SK-N-SH (cell line): ENCODE measurements around the gene AKAP4. TPM values are rescaled to one million over a fixed set of nuclear protein-coding genes. Genes with fewer than 3 reads are reported as not detected.

ENCODE experiments used
- CTCF ChIA-PET: fragments of 300-600, 350-600 bp; formaldehyde crosslinking; extraction: SDS; loops from one replicate; lab custom pipeline; 2021; lab: Yijun Ruan, JAX
- POLR2A ChIA-PET: fragments of 350-600 bp; sonication (Branson Sonifier 250); formaldehyde crosslinking; extraction: SDS; loops from one replicate; lab custom pipeline; 2020; ENCODE audit warnings: antibody characterized with exemption, inconsistent platforms; lab: Yijun Ruan, JAX
- DNase-seq: peaks from one replicate; pipeline ENCODE4 v3.0.0; 2012
- H2AFZ ChIP-seq: fragments of 200-600 bp; sonication (generic); 2 replicates; pipeline ENCODE4 v1.8.1; 2016; ENCODE audit warnings: antibody characterized with exemption, mild to moderate bottlenecking, low read depth
- H3F3A ChIP-seq: fragments of 200-600 bp; sonication (generic); replicated peaks from 2 replicates; pipeline ENCODE3; 2016; ENCODE audit warnings: antibody characterized with exemption, mild to moderate bottlenecking; ENCODE audit not compliant: insufficient read depth
- H3K27ac ChIP-seq, 2 experiments: fragments of 200-500 bp in 1 of 2; fragments of 200-600 bp in 1 of 2; sonication (Bioruptor generic) in 1 of 2; sonication (generic), shearing (Covaris generic) in 1 of 2; 2 replicates each; pipeline versions ENCODE4 v1.5.1 to v1.6.1; 2014 to 2016; ENCODE audit warnings: low read depth in 2 of 2, inconsistent platforms in 1 of 2, low read length in 1 of 2, mild to moderate bottlenecking in 1 of 2, mixed read lengths in 1 of 2
- H3K27me3 ChIP-seq: fragments of 200-600 bp; sonication (generic), shearing (Covaris generic); 2 replicates; pipeline ENCODE4 v1.6.1; 2016; ENCODE audit warnings: mixed run types; ENCODE audit not compliant: insufficient read depth
- H3K36me3 ChIP-seq, 2 experiments: fragments of 200-500 bp in 1 of 2; fragments of 200-600 bp in 1 of 2; sonication (Bioruptor generic) in 1 of 2; sonication (generic) in 1 of 2; replicated peaks in 1 of 2; 2 replicates each; pipeline versions ENCODE3 to v1.5.1; 2014 to 2016; ENCODE audit warnings: low read length in 1 of 2, mild to moderate bottlenecking in 1 of 2; ENCODE audit not compliant: insufficient read depth in 2 of 2, control insufficient read depth in 1 of 2
- H3K4me1 ChIP-seq, 2 experiments: fragments of 200-500 bp in 1 of 2; fragments of 200-600 bp in 1 of 2; sonication (Bioruptor generic) in 1 of 2; sonication (generic), shearing (Covaris generic) in 1 of 2; 2 replicates each; pipeline versions ENCODE4 v1.5.1 to v1.6.1; 2014 to 2016; ENCODE audit warnings: low read depth in 1 of 2, low read length in 1 of 2, mixed run types in 1 of 2; ENCODE audit not compliant: insufficient read depth in 2 of 2, control insufficient read depth in 1 of 2
- H3K4me2 ChIP-seq: fragments of 200-600 bp; sonication (generic), shearing (Covaris generic); 2 replicates; pipeline ENCODE4 v1.6.1; 2017; ENCODE audit warnings: mixed run types
- H3K4me3 ChIP-seq, 2 experiments: fragments of 200-500 bp in 1 of 2; fragments of 200-600 bp in 1 of 2; sonication (Bioruptor generic) in 1 of 2; sonication (generic), shearing (Covaris generic) in 1 of 2; 2 replicates each; pipeline versions ENCODE4 v1.5.1 to v1.8.1; 2014 to 2016; ENCODE audit warnings: low read depth in 2 of 2, inconsistent platforms in 1 of 2, low read length in 1 of 2, mild to moderate bottlenecking in 1 of 2, mixed read lengths in 1 of 2, moderate library complexity in 1 of 2
- H3K79me2 ChIP-seq: fragments of 200-600 bp; sonication (generic); 2 replicates; pipeline ENCODE4 v1.8.1; 2017; ENCODE audit warnings: mild to moderate bottlenecking; ENCODE audit not compliant: insufficient read depth
- H3K9ac ChIP-seq: fragments of 200-600 bp; sonication (generic); 2 replicates; pipeline ENCODE4 v1.6.1; 2017; ENCODE audit warnings: mixed run types
- H3K9me2 ChIP-seq: fragments of 200-600 bp; sonication (generic); 2 replicates; pipeline ENCODE4 v1.6.1; 2017; ENCODE audit warnings: mixed run types
- H3K9me3 ChIP-seq: fragments of 200-600 bp; sonication (generic); 2 replicates; pipeline ENCODE4 v1.6.1; 2017; ENCODE audit warnings: mixed run types, mild to moderate bottlenecking, moderate library complexity
- H4K20me1 ChIP-seq: fragments of 200-600 bp; sonication (generic); 2 replicates; pipeline ENCODE4 v1.6.1; 2017; ENCODE audit warnings: mild to moderate bottlenecking, mixed run types; ENCODE audit not compliant: insufficient read depth
- CHD2 ChIP-seq: fragments of 150-350 bp; IDR thresholded peaks from 2 replicates; pipeline ENCODE4 v1.6.1; 2018; ENCODE audit warnings: low read length; ENCODE audit not compliant: partially characterized antibody
- EZH2phosphoT487 ChIP-seq: fragments of 200-600 bp; sonication (generic); IDR thresholded peaks from 2 replicates; pipeline ENCODE4 v1.6.1; 2017; ENCODE audit warnings: low read depth, mixed run types, mild to moderate bottlenecking, antibody characterized with exemption, moderate library complexity, borderline replicate concordance
- FOSL2 ChIP-seq: IDR thresholded peaks from 2 replicates; pipeline ENCODE4 v1.4.0; 2012; ENCODE audit warnings: low read depth, mild to moderate bottlenecking, moderate library complexity, borderline replicate concordance
- FOXM1 ChIP-seq: IDR thresholded peaks from 2 replicates; pipeline ENCODE4 v1.4.0; 2012; ENCODE audit warnings: low read depth, mild to moderate bottlenecking
- JUND ChIP-seq: IDR thresholded peaks from 2 replicates; pipeline ENCODE4 v1.4.0; 2012
- MAX ChIP-seq: IDR thresholded peaks from 2 replicates; pipeline ENCODE4 v1.4.0; 2012; ENCODE audit warnings: low read depth
- MXI1 ChIP-seq: IDR thresholded peaks from 2 replicates; pipeline ENCODE4 v1.6.1; 2012; ENCODE audit warnings: mild to moderate bottlenecking, low read depth, low read length, improper control_type of control experiment
- NFIC ChIP-seq: IDR thresholded peaks from 2 replicates; pipeline ENCODE4 v1.4.0; 2012; ENCODE audit warnings: borderline replicate concordance
- POLR2AphosphoS5 ChIP-seq: IDR thresholded peaks from 2 replicates; pipeline ENCODE4 v1.6.1; 2012; ENCODE audit warnings: low read depth, low read length
- RAD21 ChIP-seq: IDR thresholded peaks from 2 replicates; pipeline ENCODE4 v1.6.1; 2012; ENCODE audit warnings: mild to moderate bottlenecking, low read length
- RCOR1 ChIP-seq: fragments of 150-350 bp; IDR thresholded peaks from 2 replicates; pipeline ENCODE4 v1.6.1; 2017; ENCODE audit warnings: antibody characterized with exemption, low read length
- RFX5 ChIP-seq: IDR thresholded peaks from 2 replicates; pipeline ENCODE4 v1.6.1; 2012; ENCODE audit warnings: mild to moderate bottlenecking, improper control_type of control experiment, low read length
- RXRA ChIP-seq: IDR thresholded peaks from 2 replicates; pipeline ENCODE4 v1.4.0; 2012; ENCODE audit warnings: low read depth, mild to moderate bottlenecking, borderline replicate concordance
- SMC3 ChIP-seq: IDR thresholded peaks from 2 replicates; pipeline ENCODE4 v1.6.1; 2012; ENCODE audit warnings: low read depth, low read length, improper control_type of control experiment
- TAF1 ChIP-seq: IDR thresholded peaks from 2 replicates; pipeline ENCODE4 v1.6.1; 2012; ENCODE audit warnings: low read depth, mild to moderate bottlenecking, low read length, moderate library complexity, borderline replicate concordance
- TCF12 ChIP-seq: IDR thresholded peaks from 2 replicates; pipeline ENCODE4 v1.4.0; 2012
- USF1 ChIP-seq: IDR thresholded peaks from 2 replicates; pipeline ENCODE4 v1.4.0; 2012; ENCODE audit warnings: low read depth, borderline replicate concordance
- YY1 ChIP-seq: IDR thresholded peaks from 2 replicates; pipeline ENCODE4 v1.4.0; 2012; ENCODE audit warnings: low read depth, mild to moderate bottlenecking
- WGBS: methylation state at CpG from one replicate; pipeline ENCODE4 v1.1.6; 2017; ENCODE audit warnings: low lambda C conversion rate; 5-methylcytosine and 5-hydroxymethylcytosine counted together
- polyA plus RNA-seq, 3 experiments: library from polyadenylated mRNA; depleted of rRNA; stranded (reverse); fragments of >200 nt; gene quantifications; 2 replicates each; pipeline ENCODE4 v1.2.3, GENCODE V29; 2012

The AKAP4 gene
- polyA plus RNA-seq, 1 of the 3 experiments (the other 2 are of a cell fraction) = not detected

- ChIA-PET POLR2A (no interaction called here), CTCF (no interaction called here)
- Histone ChIP-seq H3K27me3 (no peaks in the 10 kb centered on the region; the same call in 1 of the 2 replicates), H3K9ac (no peak overlapping the region), H3K9me2 (no peaks in the 10 kb centered on the region), H2AFZ (no peak overlapping the region), H3K4me2 (no peak overlapping the region), H3K9me3 (no peaks in the 10 kb centered on the region), H4K20me1 (no peaks in the 10 kb centered on the region), H3F3A (no peaks in the 10 kb centered on the region), H3K79me2 (no peaks in the 10 kb centered on the region), H3K27ac (no peak overlapping the region), H3K4me3 (no peak overlapping the region), H3K4me1 (no peaks in the 10 kb centered on the region), H3K36me3 (no peaks in the 10 kb centered on the region)
- no peak for TF ChIP-seq NFIC
- TF ChIP-seq YY1 = no peak
- TF ChIP-seq RXRA = no peak
- no peak for TF ChIP-seq SMC3
- TF ChIP-seq JUND = no peak
- no peak for TF ChIP-seq TCF12
- no peak for TF ChIP-seq RFX5
- no peak for TF ChIP-seq FOXM1
- TF ChIP-seq MXI1 = no peak
- no peak for TF ChIP-seq MAX
- no peak for TF ChIP-seq POLR2AphosphoS5
- no peak for TF ChIP-seq FOSL2
- no peak for DNase-seq
- 37% methylated on average over 7 of the region's 7 CpGs for WGBS
Measured at GRCh38 chrX:50167366-50167765, 33.4 kb downstream of the AKAP4 start.

- POLR2A ChIA-PET = no interaction called here
- H3K9ac ChIP-seq = no peak overlapping the region
- H2AFZ ChIP-seq = no peak overlapping the region
- H3K79me2 ChIP-seq = no peaks in the 10 kb centered on the region
- CTCF ChIA-PET = no interaction called here
- TF ChIP-seq TAF1 (no peak), RCOR1 (no peak), YY1 (no peak), RAD21 (no peak), CHD2 (no peak), USF1 (no peak), EZH2phosphoT487 (no peak)
- no peaks in the 10 kb centered on the region for H3K4me1 ChIP-seq
- H3K9me2 ChIP-seq = no peaks in the 10 kb centered on the region
- H3F3A ChIP-seq = no peaks in the 10 kb centered on the region
- no peak overlapping the region for H3K4me3 ChIP-seq
- H4K20me1 ChIP-seq = no peaks in the 10 kb centered on the region
- DNase-seq = no peak
- H3K4me2 ChIP-seq = no peak overlapping the region
- H3K27me3 ChIP-seq = no peaks in the 10 kb centered on the region; the same call in 1 of the 2 replicates
- no peaks in the 10 kb centered on the region for H3K9me3 ChIP-seq
- 43% methylated on average over 5 of the region's 5 CpGs for WGBS
- no peaks in the 10 kb centered on the region for H3K36me3 ChIP-seq
- no peak overlapping the region for H3K27ac ChIP-seq
Measured at GRCh38 chrX:50165727-50166126, 35.1 kb downstream of the AKAP4 start.
